IMR-90 (cell line): ENCODE measurements around the gene CSRP1. TPM values are rescaled to one million over a fixed set of nuclear protein-coding genes. Genes with fewer than 3 reads are reported as not detected.

Source experiments
- ATAC-seq: fragments of 200-7000 bp; cut with Tn5 transposase; 2 replicates; pipeline ENCODE4 v1.9.1; 2020; ENCODE audit warnings: low read depth, mild to moderate bottlenecking, moderate library complexity
- BruUV-seq: library from RNA; stranded (reverse); fragments of 400-500 nt; replicated peaks from 2 replicates; lab custom pipeline; 2021; lab: Mats Ljungman, UMichigan
- CTCF ChIA-PET: fragments of 300-600 bp; formaldehyde crosslinking; extraction: SDS; loops from one replicate; lab custom pipeline; 2021; ENCODE audit warnings: antibody characterized with exemption; lab: Yijun Ruan, JAX
- POLR2A ChIA-PET: fragments of 300-600 bp; sonication (Branson Sonifier 250); formaldehyde crosslinking; loops from one replicate; lab custom pipeline; 2022; ENCODE audit warnings: antibody characterized with exemption; ENCODE audit not compliant: unreplicated experiment; lab: Charles Lee
- DNase-seq: peaks from one replicate; pipeline ENCODE4 v3.0.0; 2013
- H2AFZ ChIP-seq: replicated peaks from 2 replicates; pipeline ENCODE3; 2013; ENCODE audit warnings: low read length, mild to moderate bottlenecking; ENCODE audit not compliant: poor library complexity
- H2AK5ac ChIP-seq: 2 replicates; pipeline ENCODE4 v1.6.1; 2013; ENCODE audit warnings: low read depth, low read length, inconsistent platforms
- H2AK9ac ChIP-seq: replicated peaks from 2 replicates; pipeline ENCODE3; 2013; ENCODE audit warnings: mild to moderate bottlenecking, low read depth, low read length, moderate library complexity; ENCODE audit not compliant: poor library complexity
- H2BK120ac ChIP-seq: 2 replicates; pipeline ENCODE4 v1.6.1; 2013; ENCODE audit warnings: low read depth, low read length, inconsistent platforms
- H2BK15ac ChIP-seq: 3 replicates; pipeline ENCODE4 v1.6.1; 2013; ENCODE audit warnings: low read depth, low read length, inconsistent platforms
- H2BK20ac ChIP-seq: 2 replicates; pipeline ENCODE4 v1.6.1; 2013; ENCODE audit warnings: low read depth, mild to moderate bottlenecking, inconsistent platforms, low read length, moderate library complexity
- H2BK5ac ChIP-seq: 2 replicates; pipeline ENCODE4 v1.6.1; 2013; ENCODE audit warnings: mild to moderate bottlenecking, low read depth, low read length, inconsistent platforms; ENCODE audit not compliant: poor library complexity, severe bottlenecking
- H3K14ac ChIP-seq: replicated peaks from 2 replicates; pipeline ENCODE4 v1.6.1; 2013; ENCODE audit warnings: low read depth, low read length, inconsistent platforms
- H3K18ac ChIP-seq: 2 replicates; pipeline ENCODE4 v1.6.1; 2013; ENCODE audit warnings: low read depth, low read length, control low read depth
- H3K23ac ChIP-seq: 2 replicates; pipeline ENCODE4 v1.6.1; 2013; ENCODE audit warnings: low read depth, low read length, inconsistent platforms
- H3K27ac ChIP-seq: 2 replicates; pipeline ENCODE4 v1.5.1; 2013; ENCODE audit warnings: mild to moderate bottlenecking, control low read depth, low read length; ENCODE audit not compliant: insufficient read depth
- H3K27me3 ChIP-seq: 2 replicates; pipeline ENCODE4 v1.6.1; 2013; ENCODE audit warnings: low read length; ENCODE audit not compliant: control insufficient read depth, insufficient read depth
- H3K36me3 ChIP-seq: 2 replicates; pipeline ENCODE4 v1.6.1; 2013; ENCODE audit warnings: low read length, mixed read lengths; ENCODE audit not compliant: control insufficient read depth, insufficient read depth
- H3K4ac ChIP-seq: 2 replicates; pipeline ENCODE4 v1.6.1; 2013; ENCODE audit warnings: low read depth, low read length, inconsistent platforms
- H3K4me1 ChIP-seq: 2 replicates; pipeline ENCODE4 v1.6.1; 2013; ENCODE audit warnings: low read length, mixed read lengths; ENCODE audit not compliant: control insufficient read depth, insufficient read depth
- H3K4me2 ChIP-seq: 2 replicates; pipeline ENCODE4 v1.6.1; 2013; ENCODE audit warnings: low read depth, mild to moderate bottlenecking, control low read depth, low read length, moderate library complexity
- H3K4me3 ChIP-seq: 2 replicates; pipeline ENCODE4 v1.5.1; 2013; ENCODE audit warnings: low read depth, mild to moderate bottlenecking, control low read depth, low read length, moderate library complexity; ENCODE audit not compliant: insufficient read depth
- H3K56ac ChIP-seq: 2 replicates; pipeline ENCODE4 v1.6.1; 2013; ENCODE audit warnings: low read length, inconsistent platforms; ENCODE audit not compliant: insufficient read depth; ENCODE audit errors: extremely low read depth
- H3K79me1 ChIP-seq, 2 experiments: 2 replicates each; pipeline ENCODE4 v1.6.1; 2013; ENCODE audit warnings: low read length in 2 of 2, inconsistent platforms in 1 of 2, low read depth in 1 of 2
- H3K9ac ChIP-seq: 2 replicates; pipeline ENCODE4 v1.6.1; 2013; ENCODE audit warnings: low read depth, low read length, control low read depth
- H3K9me1 ChIP-seq: 2 replicates; pipeline ENCODE4 v1.6.1; 2013; ENCODE audit warnings: low read length, inconsistent platforms; ENCODE audit not compliant: insufficient read depth
- H3K9me3 ChIP-seq: 2 replicates; pipeline ENCODE4 v1.6.1; 2013; ENCODE audit warnings: low read length; ENCODE audit not compliant: control insufficient read depth, insufficient read depth
- H4K20me1 ChIP-seq: 2 replicates; pipeline ENCODE4 v1.6.1; 2013; ENCODE audit warnings: low read length, inconsistent platforms; ENCODE audit not compliant: insufficient read depth
- H4K5ac ChIP-seq: 2 replicates; pipeline ENCODE4 v1.6.1; 2013; ENCODE audit warnings: mild to moderate bottlenecking, low read depth, low read length, control low read depth
- H4K8ac ChIP-seq, 2 experiments: 2 replicates each; pipeline ENCODE4 v1.6.1; 2013; ENCODE audit warnings: low read depth in 2 of 2, low read length in 2 of 2, control low read depth in 1 of 2, inconsistent platforms in 1 of 2
- H4K91ac ChIP-seq: 2 replicates; pipeline ENCODE4 v1.6.1; 2013; ENCODE audit warnings: low read depth, low read length, inconsistent platforms; ENCODE audit not compliant: insufficient read depth
- BHLHE40 ChIP-seq: fragments of 150-350 bp; IDR thresholded peaks from 2 replicates; pipeline ENCODE4 v1.6.1; 2016; ENCODE audit warnings: mild to moderate bottlenecking, low read depth, low read length
- CEBPB ChIP-seq: IDR thresholded peaks from 2 replicates; pipeline ENCODE4 v1.6.1; 2012; ENCODE audit warnings: low read depth, low read length, improper control_type of control experiment
- CHD1 ChIP-seq: IDR thresholded peaks from 2 replicates; pipeline ENCODE4 v1.6.1; 2012; ENCODE audit warnings: low read depth, low read length, improper control_type of control experiment
- CTCF ChIP-seq: conservative IDR thresholded peaks from 2 replicates; pipeline ENCODE4 v1.5.1; 2012; ENCODE audit warnings: mild to moderate bottlenecking, low read depth, low read length, improper control_type of control experiment
- MAFK ChIP-seq: IDR thresholded peaks from 2 replicates; pipeline ENCODE4 v1.6.1; 2012; ENCODE audit warnings: low read depth, low read length, improper control_type of control experiment
- MAZ ChIP-seq: IDR thresholded peaks from 2 replicates; pipeline ENCODE4 v1.6.1; 2012; ENCODE audit warnings: low read depth, mild to moderate bottlenecking, low read length, improper control_type of control experiment, moderate library complexity, borderline replicate concordance
- MXI1 ChIP-seq: IDR thresholded peaks from 2 replicates; pipeline ENCODE4 v1.6.1; 2012; ENCODE audit warnings: low read depth, mild to moderate bottlenecking, low read length, moderate library complexity, borderline replicate concordance
- NFE2L2 ChIP-seq: fragments of 150-350 bp; IDR thresholded peaks from 2 replicates; pipeline ENCODE4 v1.6.1; 2016; ENCODE audit warnings: low read depth, mild to moderate bottlenecking, low read length
- POLR2A ChIP-seq: IDR thresholded peaks from 2 replicates; pipeline ENCODE4 v1.6.1; 2012; ENCODE audit warnings: mild to moderate bottlenecking, low read depth, low read length
- RAD21 ChIP-seq: IDR thresholded peaks from 2 replicates; pipeline ENCODE4 v1.6.1; 2012; ENCODE audit warnings: low read length, improper control_type of control experiment
- RCOR1 ChIP-seq: IDR thresholded peaks from 2 replicates; pipeline ENCODE4 v1.6.1; 2012; ENCODE audit warnings: mild to moderate bottlenecking, low read length, improper control_type of control experiment; ENCODE audit not compliant: insufficient replicate concordance
- RFX5 ChIP-seq: IDR thresholded peaks from 2 replicates; pipeline ENCODE4 v1.8.0; 2012; ENCODE audit warnings: low read depth, mild to moderate bottlenecking, low read length, moderate library complexity
- SMC3 ChIP-seq: fragments of 150-350 bp; IDR thresholded peaks from 2 replicates; pipeline ENCODE4 v1.6.1; 2016; ENCODE audit warnings: low read depth, mild to moderate bottlenecking, antibody characterized with exemption, low read length, moderate library complexity
- USF2 ChIP-seq: fragments of 150-350 bp; IDR thresholded peaks from 2 replicates; pipeline ENCODE4 v1.6.1; 2017; ENCODE audit warnings: mild to moderate bottlenecking, antibody characterized with exemption, low read length, low read depth
- WGBS, 2 experiments: methylation state at CpG; one replicate each; pipeline versions ENCODE4 v1.1.5 to v1.1.7; 2013; ENCODE audit warnings: missing lambda C conversion rate in 2 of 2; ENCODE audit not compliant: insufficient read length in 1 of 2; ENCODE audit errors: extremely low coverage in 2 of 2; 5-methylcytosine and 5-hydroxymethylcytosine counted together
- dilution Hi-C: fragments of 300-500 bp; cut with HindIII; formaldehyde crosslinking; loops from one replicate; pipeline ENCODE4 v1.14.3; 2018; ENCODE audit warnings: low sequenced_read_pairs; ENCODE audit not compliant: unreplicated experiment
- in situ Hi-C: fragments of 300-500 bp; cut with MboI; formaldehyde crosslinking; loops from 3 replicates; pipeline ENCODE4 v1.14.3; 2019; ENCODE audit warnings: low sequenced_read_pairs, inconsistent platforms, mixed read lengths
- intact Hi-C: fragments of 100-400 bp; cut with micrococcal nuclease; formaldehyde crosslinking; loops from 2 replicates; pipeline ENCODE4 v1.10.0; 2022
- polyA plus RNA-seq, 3 experiments: library from polyadenylated mRNA; depleted of rRNA; stranded (reverse); fragments of >200 nt; gene quantifications; 2 replicates each; pipeline ENCODE4 v1.2.3, GENCODE V29; 2012; ENCODE audit warnings: low replicate concordance in 1 of 3
- total RNA-seq: library from RNA; depleted of rRNA; stranded (reverse); fragments of >200 nt; gene quantifications from 2 replicates; pipeline ENCODE4 v1.2.3, GENCODE V29; 2012

Gene CSRP1
- total and polyA plus RNA-seq, 2 of the 4 experiments (the other 2 are of a cell fraction) = 1,037 to 1,498 TPM

GRCh38 chr1:201528631-201529252, 21.8 kb upstream of the CSRP1 start (continued):
- no peak for TF ChIP-seq RCOR1
- no peak for TF ChIP-seq RAD21
- no peak for TF ChIP-seq BHLHE40

DNA sequence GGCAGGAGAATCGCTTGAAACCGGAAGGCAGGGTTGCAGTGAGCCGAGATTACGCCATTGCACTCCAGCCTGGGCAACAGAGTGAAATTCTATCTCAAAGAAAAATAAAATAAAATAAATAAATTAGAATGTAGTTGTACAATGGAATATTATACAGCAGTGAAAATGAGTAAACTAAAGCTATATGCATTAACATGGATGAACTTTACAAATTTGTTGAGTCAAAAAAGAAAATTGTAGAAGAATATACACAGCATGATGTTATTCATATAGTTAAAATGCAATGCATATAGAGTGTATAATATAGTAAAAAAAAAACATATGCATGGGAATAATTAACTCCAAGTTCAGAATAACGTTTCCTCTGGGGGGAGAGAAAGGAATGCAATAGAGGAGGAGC, 21.0 kb upstream of the CSRP1 start:
- H2BK20ac ChIP-seq = no peak overlapping the region
- no peak overlapping the region for H2AK5ac ChIP-seq
- peaks cover 0 to 3% of the 10 kb centered on the region in 2 experiments; a peak in 1 of 4 replicates for H3K79me1 ChIP-seq
- no peak overlapping the region for H2BK15ac ChIP-seq
- no peak overlapping the region for H3K14ac ChIP-seq
- WGBS, 2 experiments = no CpG with 5 or more reads among the region's 5 CpGs
- ATAC-seq (no peak), DNase-seq (no peak)
- dilution Hi-C loops = no loop called here
- peaks cover 2% of the 10 kb centered on the region; the same call in 1 of the 2 replicates for H3K4me1 ChIP-seq
- no peak overlapping the region for H2AK9ac ChIP-seq
- H3K56ac ChIP-seq = no peak overlapping the region
- in situ Hi-C loops = loop anchor here (25.0 kb wide), 2 partner anchors 434 to 609 kb away; partner anchors contain the start of genes ARL8A and TIMM17A
- ChIA-PET CTCF (interaction anchor here (0.8 to 0.9 kb wide), 2 partner anchors 15 to 182 kb away, joined by 3 read pairs; no protein-coding TSS in a partner anchor), POLR2A (no interaction called here)
- H3K27ac ChIP-seq = no peak overlapping the region
- no peak overlapping the region for H3K18ac ChIP-seq
- intact Hi-C loops = no loop called here
- no peak overlapping the region for H3K4me3 ChIP-seq
- H3K4me2 ChIP-seq = no peak overlapping the region
- no TSS peak for BruUV-seq
- H3K36me3 ChIP-seq = no peaks in the 10 kb centered on the region
- H3K23ac ChIP-seq = no peak overlapping the region
- no peak overlapping the region for H2BK5ac ChIP-seq
- no peaks in the 10 kb centered on the region for H3K9me1 ChIP-seq
- H4K5ac ChIP-seq = no peak overlapping the region
- H4K20me1 ChIP-seq = no peaks in the 10 kb centered on the region
- no peak overlapping the region for H3K4ac ChIP-seq
- H2AFZ ChIP-seq = no peak overlapping the region
- H2BK120ac ChIP-seq = no peak overlapping the region
- no peak overlapping the region for H4K8ac ChIP-seq
- H3K9ac ChIP-seq = no peak overlapping the region
- no peak overlapping the region for H4K91ac ChIP-seq
- H3K9me3 ChIP-seq = 0 out of 2 replicates have a peak, but pooled peaks cover 2% of the 10 kb centered on the region
- H3K27me3 ChIP-seq = no peaks in the 10 kb centered on the region
- TF ChIP-seq SMC3 (no peak), RCOR1 (no peak), NFE2L2 (no peak), MXI1 (no peak), CEBPB (no peak), USF2 (no peak), CTCF (no peak), CHD1 (no peak), POLR2A (no peak), RAD21 (no peak), RFX5 (no peak), MAZ (no peak), MAFK (no peak)
